Measurements from ENCODE around the gene AKAP7.
A peak's percentile ranks its signal among the peaks of the same experiment; 100 is the strongest.

The AKAP7 gene

GRCh38 chr6:131134220-131134979, 867 bp upstream of the AKAP7 start:
- no peak for DNase-seq (ENCODE audit: low spot score)

GRCh38 chr6:131134980-131135243, 355 bp upstream of the AKAP7 start:
- no peak for DNase-seq (ENCODE audit: low spot score)

- peak; percentile 65 for DNase-seq (ENCODE audit: low spot score)
These were observed 937 bp downstream of the AKAP7 start for GRCh38 chr6:131136021-131136786.

- DNase-seq (ENCODE audit: low spot score) = no peak
These were observed 4.3 kb downstream of the AKAP7 start for GRCh38 chr6:131139599-131139998.

- DNase-seq (ENCODE audit: low spot score) = no peak
These were observed 8.1 kb downstream of the AKAP7 start for GRCh38 chr6:131143319-131143718.

- DNase-seq (ENCODE audit: low spot score) = no peak
These were observed 11.6 kb downstream of the AKAP7 start for GRCh38 chr6:131146865-131147264.

GRCh38 chr6:131156411-131156810, 21.1 kb downstream of the AKAP7 start:
- no peak for DNase-seq (ENCODE audit: low spot score)

GRCh38 chr6:131159578-131159977, 24.3 kb downstream of the AKAP7 start:
- no peak for DNase-seq (ENCODE audit: low spot score)

- DNase-seq (ENCODE audit: low spot score) = no peak
These were observed 25.0 kb downstream of the AKAP7 start for GRCh38 chr6:131160254-131160758.

- no peak for DNase-seq (ENCODE audit: low spot score)
These were observed 26.7 kb downstream of the AKAP7 start for GRCh38 chr6:131161987-131162386.

GRCh38 chr6:131163886-131164285, 28.6 kb downstream of the AKAP7 start:
- DNase-seq (ENCODE audit: low spot score) = peak; percentile 56

- DNase-seq (ENCODE audit: low spot score) = peak; percentile 24
These were observed 29.2 kb downstream of the AKAP7 start for GRCh38 chr6:131164506-131164905.

GRCh38 chr6:131167773-131168172, 32.5 kb downstream of the AKAP7 start:
- DNase-seq (ENCODE audit: low spot score) = peak; percentile 36

GRCh38 chr6:131169613-131170012, 34.3 kb downstream of the AKAP7 start:
- no peak for DNase-seq (ENCODE audit: low spot score)

GRCh38 chr6:131172222-131172621, 37.0 kb downstream of the AKAP7 start:
- DNase-seq (ENCODE audit: low spot score) = no peak

- no peak for DNase-seq (ENCODE audit: low spot score)
These were observed 38.4 kb downstream of the AKAP7 start for GRCh38 chr6:131173680-131174079.

- no peak for DNase-seq (ENCODE audit: low spot score)
These were observed 40.3 kb downstream of the AKAP7 start for GRCh38 chr6:131175564-131175963.

GRCh38 chr6:131177996-131178395, 42.7 kb downstream of the AKAP7 start:
- no peak for DNase-seq (ENCODE audit: low spot score)

- DNase-seq (ENCODE audit: low spot score) = peak; percentile 55
These were observed 47.7 kb downstream of the AKAP7 start for GRCh38 chr6:131182991-131183425.

GRCh38 chr6:131183427-131184095, 48.3 kb downstream of the AKAP7 start:
- no peak for DNase-seq (ENCODE audit: low spot score)

GRCh38 chr6:131191590-131191989, 56.3 kb downstream of the AKAP7 start:
- DNase-seq (ENCODE audit: low spot score) = no peak

GRCh38 chr6:131197716-131198115, 62.4 kb downstream of the AKAP7 start:
- DNase-seq (ENCODE audit: low spot score) = no peak

Data from globus pallidus (tissue), 1 donor.